CD4-positive, alpha-beta T cell treated with Interleukin-10 for 1 hour (primary cell): ENCODE data around the gene BMPER.

Experiments used
- DNase-seq: peaks from one replicate; pipeline ENCODE4 v3.0.0-alpha.2; 2020

The BMPER gene

DNA sequence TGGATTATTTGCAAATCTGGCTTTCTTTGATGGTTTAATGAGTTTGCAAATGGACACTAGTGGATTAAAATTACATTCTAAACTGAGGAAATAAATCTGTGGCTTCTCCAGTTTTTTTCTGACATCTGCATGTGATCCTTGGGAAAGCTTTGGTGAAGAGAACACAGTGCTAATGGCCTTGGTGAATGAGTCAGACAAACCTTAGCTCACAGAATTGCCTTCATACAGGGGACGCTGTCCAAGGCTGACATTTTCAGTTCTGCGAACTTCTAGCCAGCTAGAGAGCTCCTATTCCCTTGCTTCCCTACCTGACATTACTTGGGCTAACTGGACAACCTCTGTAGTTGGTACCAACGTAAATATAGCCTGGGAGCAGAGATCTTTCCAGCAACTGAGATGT is 21.2 kb downstream of the BMPER start:
- no peak for DNase-seq

GRCh38 chr7:33928986-33929385 is 23.6 kb downstream of the BMPER start:
- DNase-seq = no peak

- no peak for DNase-seq
Observed at GRCh38 chr7:33932221-33932620, 26.9 kb downstream of the BMPER start.

- peak; percentile 61 for DNase-seq
Observed at GRCh38 chr7:33932832-33933468, 27.6 kb downstream of the BMPER start.

DNA sequence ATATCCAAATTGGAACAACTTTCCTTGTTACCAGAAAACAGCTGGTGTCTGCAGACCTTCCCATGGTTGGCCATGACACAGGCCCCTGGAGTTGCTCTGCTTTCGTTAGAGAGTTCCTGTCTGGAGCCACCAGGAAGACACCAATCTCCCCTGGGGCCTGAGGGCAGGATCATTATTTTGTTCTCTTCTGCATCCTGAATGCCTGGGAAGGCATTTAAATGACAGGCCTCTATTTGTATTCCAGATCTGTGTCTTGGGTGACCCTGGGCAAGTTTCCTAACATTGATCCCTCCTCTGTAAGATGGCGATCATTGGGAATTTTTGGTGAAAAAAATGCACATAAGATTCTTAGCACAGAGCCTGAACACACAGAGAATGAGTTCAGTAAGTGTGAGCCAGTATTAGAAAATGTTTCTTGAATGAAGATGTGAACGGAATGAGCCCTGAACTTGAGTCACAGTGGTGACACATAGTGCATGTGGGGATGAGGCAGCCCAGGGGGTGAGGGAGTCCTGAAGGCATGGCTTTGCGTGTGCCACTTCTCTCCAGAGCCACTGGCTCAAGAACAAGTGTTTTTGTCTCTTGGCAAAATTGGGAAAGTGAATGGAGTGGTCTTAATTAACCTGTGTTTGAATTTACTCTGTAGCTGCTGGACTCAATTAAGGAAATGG is 28.4 kb downstream of the BMPER start:
- DNase-seq = no peak

DNA sequence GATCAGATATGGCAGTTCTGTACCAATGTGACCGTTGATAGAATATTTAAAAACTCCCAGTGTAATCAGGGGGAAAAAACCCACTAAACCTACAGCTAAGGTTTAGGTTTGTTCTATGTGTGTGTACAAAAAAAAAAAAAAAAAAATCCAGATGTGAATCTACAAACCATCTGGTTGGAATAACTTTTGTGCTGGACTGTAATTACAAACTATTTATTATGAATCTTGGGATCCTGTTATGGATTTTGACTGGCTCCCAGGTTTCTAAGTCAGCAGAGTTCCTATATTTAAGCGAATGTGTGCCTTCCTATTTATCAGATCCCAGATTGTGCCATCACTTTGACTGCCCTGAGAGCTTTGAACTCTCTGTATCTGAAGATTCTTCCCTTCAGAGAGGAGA is 29.1 kb downstream of the BMPER start:
- no peak for DNase-seq

DNA sequence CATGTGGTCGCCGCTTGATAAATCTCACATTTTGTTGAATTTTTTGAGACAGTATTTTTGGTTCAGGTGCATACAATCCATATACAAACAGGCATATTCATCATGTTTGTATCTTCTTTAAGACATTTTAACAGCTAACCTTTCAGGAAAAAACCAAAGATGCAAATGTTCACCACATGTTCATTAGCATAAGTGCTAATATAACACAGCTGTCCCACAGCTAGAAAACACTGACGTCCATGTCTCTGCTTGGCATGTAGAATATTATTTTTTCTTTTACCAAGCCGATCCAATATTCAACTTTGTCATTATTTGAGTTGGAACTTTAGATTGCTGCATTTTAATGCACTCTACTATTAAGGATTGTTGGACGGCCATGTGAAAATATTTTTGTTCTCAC is 31.2 kb downstream of the BMPER start:
- DNase-seq = no peak

- DNase-seq = no peak
Observed at GRCh38 chr7:33937871-33938270, 32.5 kb downstream of the BMPER start.

DNA sequence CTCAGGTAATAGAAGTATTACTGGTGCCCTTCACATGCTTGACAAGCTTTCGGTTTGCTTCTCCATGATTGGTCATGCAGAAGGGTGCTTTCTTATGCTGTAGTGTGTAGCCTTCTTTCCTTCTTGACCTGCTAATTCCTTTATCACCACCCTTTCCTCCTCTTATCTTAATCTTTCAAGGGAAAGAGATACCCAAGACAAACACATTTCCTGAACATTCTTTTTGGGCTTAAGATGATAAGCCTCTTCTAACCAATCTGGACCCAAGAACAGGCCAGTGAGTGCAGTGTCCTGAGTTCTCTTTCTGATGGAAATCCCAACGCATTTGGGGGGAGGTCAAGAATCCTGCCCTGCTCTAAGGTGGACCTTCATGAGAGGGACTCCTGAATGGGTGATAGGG is 33.8 kb downstream of the BMPER start:
- DNase-seq = no peak

- no peak for DNase-seq
Observed at GRCh38 chr7:33940503-33940902, 35.2 kb downstream of the BMPER start.

GRCh38 chr7:33941418-33941817 is 36.1 kb downstream of the BMPER start:
- DNase-seq = no peak

DNA sequence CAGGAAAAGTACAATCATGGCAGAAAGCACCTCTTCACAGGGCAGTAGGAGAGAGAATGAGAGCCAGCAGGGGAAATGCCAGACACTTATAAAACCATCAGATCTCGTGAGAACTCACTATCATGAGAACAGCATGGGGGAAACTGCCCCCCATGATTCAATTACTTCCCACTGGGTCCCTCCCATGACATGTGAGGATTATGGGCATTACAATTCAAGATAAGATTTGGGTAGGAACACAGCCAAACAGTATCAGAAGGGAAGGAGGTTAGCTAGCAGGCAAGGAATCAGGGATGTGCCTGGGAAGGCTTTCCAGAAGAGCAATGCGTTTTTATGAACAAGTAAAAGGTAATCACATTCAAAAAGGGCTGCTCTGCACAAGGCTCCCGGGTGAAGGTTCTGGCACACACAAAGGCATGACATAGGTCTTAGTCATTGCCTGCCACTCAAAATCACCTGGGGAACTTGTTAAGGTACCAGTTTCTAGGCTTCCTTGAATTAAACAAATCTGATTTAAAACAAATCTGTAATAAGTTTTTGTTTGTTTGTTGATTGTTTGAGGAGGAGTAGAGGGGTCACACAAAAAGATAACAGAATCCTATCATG is 40.9 kb downstream of the BMPER start:
- no peak for DNase-seq

GRCh38 chr7:33950047-33950714 is 44.8 kb downstream of the BMPER start:
- DNase-seq = no peak

DNA sequence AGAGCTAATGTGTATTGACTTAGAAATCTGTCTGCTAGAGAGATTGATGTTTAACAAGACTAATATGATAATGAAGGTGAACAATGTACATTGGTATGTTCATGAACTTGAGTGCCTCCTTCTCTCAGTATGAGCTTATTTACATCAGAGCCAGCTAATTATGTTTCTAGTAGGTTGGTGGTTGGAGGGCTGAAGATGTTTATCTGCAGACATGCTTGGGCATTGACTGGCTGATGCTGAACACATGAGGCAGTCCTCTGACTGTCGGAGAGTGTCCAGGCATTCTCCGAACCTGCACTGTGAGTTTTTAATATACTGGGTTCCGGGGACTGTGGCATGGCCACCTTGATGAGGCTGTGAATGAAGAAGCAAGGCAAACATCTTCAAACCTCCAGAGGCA is 47.5 kb downstream of the BMPER start:
- DNase-seq = no peak

GRCh38 chr7:33958104-33958503 is 52.8 kb downstream of the BMPER start:
- DNase-seq = no peak

GRCh38 chr7:33959676-33960075 is 54.3 kb downstream of the BMPER start:
- no peak for DNase-seq

DNA sequence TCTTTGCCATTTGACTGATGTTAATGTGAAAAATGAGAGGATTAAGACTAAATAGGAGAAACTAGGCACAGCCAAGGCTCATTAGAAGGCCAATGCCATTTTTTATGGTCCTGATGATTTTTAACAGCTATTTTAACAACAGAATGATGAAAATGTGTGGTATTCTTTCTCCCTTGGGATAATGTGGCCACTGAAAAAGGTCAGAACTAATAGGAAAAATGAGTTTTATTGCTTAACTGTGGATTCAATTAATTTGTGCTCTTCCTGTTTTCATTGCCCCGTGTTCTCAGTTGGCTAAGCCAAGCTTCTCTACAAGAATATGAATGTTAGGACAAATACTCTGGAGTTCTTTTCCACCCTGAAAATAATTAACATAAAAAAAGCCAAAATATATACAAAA is 56.6 kb downstream of the BMPER start:
- no peak for DNase-seq

DNA sequence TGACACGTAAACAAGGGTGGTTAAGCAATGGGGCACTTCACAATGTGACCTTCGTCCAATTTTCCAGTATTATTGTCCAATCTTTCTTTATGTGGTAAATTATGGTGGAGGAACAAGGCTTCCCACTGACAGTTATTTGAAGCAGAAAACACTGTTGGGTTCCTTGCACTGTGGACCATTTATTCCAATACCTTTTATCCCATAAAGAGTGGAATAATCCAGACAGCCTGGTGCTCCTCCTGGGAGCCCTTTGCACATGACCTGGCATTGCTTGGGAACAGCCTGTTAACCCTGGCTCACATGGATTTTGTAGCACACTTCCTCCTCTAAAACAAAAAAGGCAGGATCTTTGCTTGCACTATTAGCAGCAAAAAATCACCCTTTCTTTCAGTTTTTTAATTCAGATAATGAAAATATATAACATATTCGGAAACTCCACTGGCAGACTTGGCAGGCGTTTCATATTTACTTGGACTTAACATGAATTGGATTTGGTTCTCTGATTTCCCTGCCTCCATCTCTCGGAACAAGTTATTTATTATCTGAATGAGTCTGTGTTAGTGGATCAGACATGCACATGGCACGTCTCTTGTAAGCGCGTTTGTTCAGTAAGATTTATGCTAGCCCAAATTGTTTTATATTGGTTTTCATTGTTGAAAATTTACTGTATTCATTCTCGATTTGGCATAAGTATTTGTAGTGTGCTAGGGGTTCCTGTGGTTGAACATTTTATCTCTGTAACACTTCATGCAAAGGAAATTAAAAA is 59.3 kb downstream of the BMPER start:
- no peak for DNase-seq

DNA sequence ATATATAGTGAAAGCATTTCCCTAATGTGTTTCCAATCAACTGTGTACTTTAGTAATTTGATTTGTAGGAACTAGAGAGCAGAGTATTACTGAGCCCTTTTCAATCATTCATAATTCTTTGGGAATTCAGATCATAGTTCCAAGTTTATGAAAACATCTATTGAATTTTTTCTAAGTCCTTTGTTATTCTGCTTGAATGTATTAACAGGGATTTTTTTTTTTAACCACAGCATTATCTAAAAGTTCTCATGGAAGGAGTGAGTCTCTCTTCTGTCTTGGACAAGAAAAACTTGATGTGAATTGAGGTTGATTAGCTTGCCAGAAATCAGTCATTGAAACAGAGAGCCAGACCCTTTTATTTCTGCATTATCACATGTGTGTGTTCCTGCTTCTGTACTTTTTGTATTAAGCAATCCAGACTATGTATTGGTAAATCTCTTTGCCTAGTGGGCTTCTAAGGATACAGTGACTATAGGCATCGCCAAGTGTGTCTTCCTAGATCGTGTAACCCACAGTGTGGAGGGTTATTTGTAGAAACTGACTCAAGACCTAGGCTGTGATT is 59.9 kb downstream of the BMPER start:
- no peak for DNase-seq

DNA sequence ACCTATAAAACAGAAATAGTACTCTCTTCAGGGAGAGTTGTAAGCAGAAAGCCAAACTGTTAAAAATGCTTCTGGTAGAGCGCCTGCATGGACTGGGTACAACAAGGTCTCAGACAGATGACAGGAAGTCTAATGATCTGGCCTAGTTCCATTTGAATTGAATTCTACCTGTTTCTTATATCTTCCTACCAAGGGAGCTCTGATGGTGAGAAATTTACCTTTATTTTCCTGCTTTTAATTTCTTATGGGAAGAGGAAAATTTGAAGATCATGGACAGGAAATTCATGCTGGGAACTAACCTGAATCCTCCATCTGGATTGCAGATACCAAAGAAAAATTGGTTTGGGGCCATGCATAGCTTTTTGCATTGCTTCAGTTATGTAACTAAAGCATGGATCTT is 63.3 kb downstream of the BMPER start:
- no peak for DNase-seq

DNA sequence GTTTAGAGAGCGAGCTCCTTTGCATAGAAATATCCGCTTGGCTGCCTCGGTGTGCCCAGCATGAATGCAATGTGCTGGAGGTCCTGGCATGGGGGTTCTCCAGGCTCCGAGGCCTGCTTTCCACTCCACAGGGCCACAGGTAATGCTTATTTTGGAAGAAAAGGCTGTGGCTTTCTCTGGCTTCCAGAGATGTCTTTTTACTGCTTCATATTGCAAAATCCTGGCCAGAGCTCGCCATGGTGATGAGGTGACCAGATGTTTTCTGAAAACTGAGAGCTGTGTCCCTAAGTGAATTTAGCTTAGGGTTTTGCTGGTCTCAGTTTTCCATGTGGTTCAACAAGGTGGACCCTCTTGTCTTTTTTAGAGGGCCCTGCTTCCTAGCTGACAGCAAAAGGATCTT is 65.2 kb downstream of the BMPER start:
- DNase-seq = no peak

GRCh38 chr7:33971106-33971505 is 65.8 kb downstream of the BMPER start:
- no peak for DNase-seq
